Pulmonary artery endothelial cell (primary cell): Measurements from ENCODE around the gene UCK1. TPM values are rescaled to one million over a fixed set of nuclear protein-coding genes. Genes with fewer than 3 reads are reported as not detected.

ENCODE experiments used
- DNase-seq: peaks from one replicate; pipeline ENCODE4 v3.0.0-alpha.2; 2011; ENCODE audit warnings: low read depth, low spot score
- total RNA-seq: library from RNA; depleted of rRNA; stranded (reverse); fragments of >200 nt; gene quantifications from 2 replicates; pipeline ENCODE4 v1.2.3, GENCODE V29; 2014

Gene UCK1
- total RNA-seq, 1 donor from 2014 or later: 21.9 TPM

- DNase-seq: no peak
These were observed 34.1 kb downstream of the UCK1 start for GRCh38 chr9:131496844-131497405.

GRCh38 chr9:131495785-131496184 is 35.3 kb downstream of the UCK1 start:
- no peak for DNase-seq

- no peak for DNase-seq
These were observed 36.7 kb downstream of the UCK1 start for GRCh38 chr9:131494296-131494870.

GRCh38 chr9:131492070-131492469 is 39.0 kb downstream of the UCK1 start:
- no peak for DNase-seq

- DNase-seq: no peak
These were observed 39.9 kb downstream of the UCK1 start for GRCh38 chr9:131491001-131491710.

GRCh38 chr9:131490514-131490913 is 40.5 kb downstream of the UCK1 start:
- no peak for DNase-seq

- DNase-seq: no peak
These were observed 43.4 kb downstream of the UCK1 start for GRCh38 chr9:131487621-131488031.

- no peak for DNase-seq
These were observed 44.1 kb downstream of the UCK1 start for GRCh38 chr9:131487001-131487400.

- DNase-seq: no peak
These were observed 45.2 kb downstream of the UCK1 start for GRCh38 chr9:131485728-131486422.

- no peak for DNase-seq
These were observed 45.9 kb downstream of the UCK1 start for GRCh38 chr9:131485206-131485605.

GRCh38 chr9:131484560-131485185 is 46.4 kb downstream of the UCK1 start:
- DNase-seq: no peak

- DNase-seq: no peak
These were observed 47.0 kb downstream of the UCK1 start for GRCh38 chr9:131484051-131484445.

GRCh38 chr9:131483319-131484050 is 47.6 kb downstream of the UCK1 start:
- no peak for DNase-seq

- no peak for DNase-seq
These were observed 48.6 kb downstream of the UCK1 start for GRCh38 chr9:131482343-131483006.

- DNase-seq: no peak
These were observed 49.4 kb downstream of the UCK1 start for GRCh38 chr9:131481441-131482342.

GRCh38 chr9:131480258-131480657 is 50.8 kb downstream of the UCK1 start:
- no peak for DNase-seq

GRCh38 chr9:131478911-131479310 is 52.2 kb downstream of the UCK1 start:
- DNase-seq: no peak

GRCh38 chr9:131478421-131478868 is 52.6 kb downstream of the UCK1 start:
- DNase-seq: no peak

GRCh38 chr9:131477816-131478419 is 53.1 kb downstream of the UCK1 start:
- DNase-seq: no peak
